ENCODE measurements around the gene CERS4. TPM values are rescaled to one million over a fixed set of nuclear protein-coding genes. Genes with fewer than 3 reads are reported as not detected.

The CERS4 gene
- total RNA-seq, 4 donors from 2014 or later: 21.0 to 51.7 (median 29.2) TPM

GRCh38 chr19:8209462-8210378 lies 550 bp downstream of the CERS4 start:
- Histone ChIP-seq H3K4me1 (peaks cover 14 to 39% (median 30%) of the 10 kb centered on the region in 4 donors), H3K36me3 (peaks cover 0 to 7% (median 3%) of the 10 kb centered on the region in 4 donors), H3K4me3 (peak overlapping the region; percentile 74 to 98 (median 87)), H3K27ac (replicated peaks in 1 of 4) (peak overlapping the region; percentile 73 to 81 (median 78)), H3K9me3 (no peaks in the 10 kb centered on the region), H3K27me3 (no peaks in the 10 kb centered on the region)
- 18% methylated on average over 14 of the region's 78 CpGs for WGBS
- TF ChIP-seq POLR2AphosphoS5 (IDR thresholded peaks at IDR 0.05) (no peak), CTCF (IDR thresholded peaks at IDR 0.05) (no peak), POLR2A (IDR thresholded peaks at IDR 0.05; ENCODE audit: low read depth) (no peak), EP300 (IDR thresholded peaks at IDR 0.05) (no peak)
- no peak for DNase-seq (ENCODE audit: extremely low spot score)
- intact Hi-C loops (cut with DNase I): loop anchor here (2.0 kb wide), 1 partner anchor 43 kb away; no protein-coding TSS in a partner anchor

- Histone ChIP-seq H3K4me1 (peaks cover 14 to 43% (median 31%) of the 10 kb centered on the region in 4 donors), H3K27me3 (no peaks in the 10 kb centered on the region), H3K27ac (replicated peaks in 1 of 4) (peak overlapping the region in 3 of 4 donors; percentile 73 to 80 (median 76)), H3K9me3 (no peaks in the 10 kb centered on the region), H3K36me3 (peaks cover 0 to 7% (median 3%) of the 10 kb centered on the region in 4 donors), H3K4me3 (peak overlapping the region; percentile 74 to 98 (median 87))
- TF ChIP-seq EP300 (IDR thresholded peaks at IDR 0.05) (no peak), POLR2AphosphoS5 (IDR thresholded peaks at IDR 0.05) (no peak), CTCF (IDR thresholded peaks at IDR 0.05) (no peak)
- 85% methylated on average over 13 of the region's 13 CpGs for WGBS
- DNase-seq (ENCODE audit: extremely low spot score): no peak
- intact Hi-C loops (cut with DNase I): no loop called here
Observed at GRCh38 chr19:8210421-8211101, 1.4 kb downstream of the CERS4 start.

DNA sequence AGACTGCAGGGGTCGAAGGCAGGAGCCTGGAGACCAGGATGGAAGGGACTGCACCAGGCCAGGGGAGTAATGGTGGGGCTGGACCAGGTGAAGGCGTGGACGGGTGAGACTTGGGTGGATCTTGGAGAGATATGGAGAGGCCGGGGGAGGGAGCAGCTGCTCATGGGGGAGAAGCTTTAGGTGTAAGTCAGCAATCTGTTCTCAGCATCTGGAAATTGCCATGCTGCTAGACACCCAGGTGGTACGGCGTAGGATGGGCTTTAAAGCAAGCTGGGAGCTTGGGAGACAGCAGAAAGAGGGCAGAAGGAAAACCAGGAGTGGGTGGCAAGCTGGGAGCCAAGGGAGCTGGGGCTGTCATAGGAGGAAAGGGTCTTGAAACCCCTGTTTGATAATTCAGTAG lies 3.0 kb downstream of the CERS4 start:
- no peak overlapping the region for H3K27ac ChIP-seq (replicated peaks in 1 of 4)
- TF ChIP-seq POLR2A (IDR thresholded peaks at IDR 0.05; ENCODE audit: low read depth): no peak
- TF ChIP-seq EP300 (IDR thresholded peaks at IDR 0.05): no peak
- TF ChIP-seq CTCF (IDR thresholded peaks at IDR 0.05): no peak
- TF ChIP-seq POLR2AphosphoS5 (IDR thresholded peaks at IDR 0.05): no peak
- no peaks in the 10 kb centered on the region for H3K27me3 ChIP-seq
- H3K4me3 ChIP-seq: no peak overlapping the region
- H3K9me3 ChIP-seq: no peaks in the 10 kb centered on the region
- intact Hi-C loops (cut with DNase I): no loop called here
- peaks cover 0 to 7% (median 3%) of the 10 kb centered on the region in 4 donors for H3K36me3 ChIP-seq
- DNase-seq (ENCODE audit: extremely low spot score): no peak
- peaks cover 14 to 43% (median 31%) of the 10 kb centered on the region in 4 donors for H3K4me1 ChIP-seq
- 81% methylated on average over 6 of the region's 6 CpGs for WGBS

GRCh38 chr19:8212916-8213315 lies 3.7 kb downstream of the CERS4 start:
- H3K4me3 ChIP-seq: no peak overlapping the region
- peaks cover 0 to 7% (median 3%) of the 10 kb centered on the region in 4 donors for H3K36me3 ChIP-seq
- TF ChIP-seq EP300 (IDR thresholded peaks at IDR 0.05) (no peak), POLR2AphosphoS5 (IDR thresholded peaks at IDR 0.05) (no peak), CTCF (IDR thresholded peaks at IDR 0.05) (no peak), POLR2A (IDR thresholded peaks at IDR 0.05; ENCODE audit: low read depth) (no peak)
- H3K27me3 ChIP-seq: no peaks in the 10 kb centered on the region
- no peaks in the 10 kb centered on the region for H3K9me3 ChIP-seq
- DNase-seq (ENCODE audit: extremely low spot score): no peak
- peaks cover 14 to 42% (median 31%) of the 10 kb centered on the region in 4 donors for H3K4me1 ChIP-seq
- intact Hi-C loops (cut with DNase I): no loop called here
- no peak overlapping the region for H3K27ac ChIP-seq (replicated peaks in 1 of 4)
- 95% methylated on average over 6 of the region's 6 CpGs for WGBS

Data from esophagus muscularis mucosa (tissue), 4 donors.